Mesenchymal stem cell (in vitro differentiated cells and primary cell): ENCODE measurements around the gene REV3L.

Source experiments
- DNase-seq: peaks from one replicate; pipeline ENCODE4 v3.0.0-alpha.2; 2013
- H2AFZ ChIP-seq: one replicate; pipeline ENCODE4 v1.6.1; 2013; ENCODE audit warnings: low read depth, mild to moderate bottlenecking, control low read depth, inconsistent platforms, low read length, moderate library complexity
- H2AK5ac ChIP-seq: 2 replicates; pipeline ENCODE4 v1.6.1; 2013; ENCODE audit warnings: low read length, moderate library complexity, mild to moderate bottlenecking, inconsistent platforms; ENCODE audit not compliant: severe bottlenecking
- H2BK120ac ChIP-seq: one replicate; pipeline ENCODE4 v1.6.1; 2013; ENCODE audit warnings: low read depth, mild to moderate bottlenecking, inconsistent platforms, low read length, moderate library complexity
- H2BK12ac ChIP-seq, 2 experiments: one replicate each; pipeline ENCODE4 v1.6.1; 2013; ENCODE audit warnings: inconsistent platforms in 2 of 2, low read length in 2 of 2, mild to moderate bottlenecking in 2 of 2, moderate library complexity in 2 of 2, control low read depth in 1 of 2
- H2BK15ac ChIP-seq: one replicate; pipeline ENCODE4 v1.6.1; 2013; ENCODE audit warnings: mild to moderate bottlenecking, low read depth, inconsistent platforms; ENCODE audit not compliant: poor library complexity, severe bottlenecking
- H2BK5ac ChIP-seq: 2 replicates; pipeline ENCODE4 v1.6.1; 2013; ENCODE audit warnings: low read depth, mild to moderate bottlenecking, low read length, control low read depth, inconsistent platforms; ENCODE audit not compliant: poor library complexity, severe bottlenecking
- H3K14ac ChIP-seq, 2 experiments: one replicate each; pipeline ENCODE4 v1.6.1; 2013; ENCODE audit warnings: inconsistent platforms in 2 of 2, low read length in 2 of 2, control low read depth in 1 of 2, mild to moderate bottlenecking in 1 of 2, moderate library complexity in 1 of 2
- H3K18ac ChIP-seq, 2 experiments: one replicate each; pipeline ENCODE4 v1.6.1; 2013; ENCODE audit warnings: inconsistent platforms in 2 of 2, low read length in 2 of 2, control low read depth in 1 of 2, low read depth in 1 of 2, mild to moderate bottlenecking in 1 of 2
- H3K23ac ChIP-seq, 2 experiments: one replicate each; pipeline ENCODE4 v1.6.1; 2013; ENCODE audit warnings: inconsistent platforms in 2 of 2, low read length in 2 of 2, mild to moderate bottlenecking in 2 of 2, moderate library complexity in 2 of 2, control low read depth in 1 of 2
- H3K27ac ChIP-seq: 2 replicates; pipeline ENCODE4 v1.5.1; 2013; ENCODE audit warnings: mild to moderate bottlenecking, moderate library complexity, low read length, control low read depth, inconsistent platforms; ENCODE audit not compliant: poor library complexity, severe bottlenecking
- H3K27me3 ChIP-seq, 2 experiments: 2 replicates each; pipeline versions ENCODE4 v1.6.1 to v1.7.0; 2013; ENCODE audit warnings: low read length in 2 of 2, mild to moderate bottlenecking in 2 of 2, moderate library complexity in 2 of 2, control low read depth in 1 of 2, inconsistent platforms in 1 of 2; ENCODE audit not compliant: control insufficient read depth in 1 of 2, insufficient read depth in 1 of 2
- H3K36me3 ChIP-seq, 2 experiments: 2 replicates each; pipeline versions ENCODE4 v1.6.1 to v1.7.0; 2013; ENCODE audit warnings: low read length in 2 of 2, control low read depth in 1 of 2, inconsistent platforms in 1 of 2, low read depth in 1 of 2, mild to moderate bottlenecking in 1 of 2; ENCODE audit not compliant: insufficient read depth in 2 of 2, control insufficient read depth in 1 of 2
- H3K4ac ChIP-seq, 2 experiments: one replicate each; pipeline ENCODE4 v1.6.1; 2013; ENCODE audit warnings: inconsistent platforms in 2 of 2, low read length in 2 of 2, mild to moderate bottlenecking in 2 of 2, moderate library complexity in 2 of 2, control low read depth in 1 of 2, low read depth in 1 of 2
- H3K4me1 ChIP-seq: 2 replicates; pipeline ENCODE4 v1.6.1; 2013; ENCODE audit warnings: low read depth, low read length, control low read depth; ENCODE audit not compliant: control insufficient read depth, insufficient read depth
- H3K4me2 ChIP-seq: 2 replicates; pipeline ENCODE4 v1.6.1; 2013; ENCODE audit warnings: low read length, mild to moderate bottlenecking, inconsistent platforms; ENCODE audit not compliant: poor library complexity, severe bottlenecking
- H3K4me3 ChIP-seq, 2 experiments: 2 replicates each; pipeline versions ENCODE4 v1.5.1 to v1.7.0; 2013; ENCODE audit warnings: low read length in 2 of 2, mild to moderate bottlenecking in 2 of 2, control low read depth in 1 of 2, low read depth in 1 of 2; ENCODE audit not compliant: insufficient read depth in 1 of 2
- H3K79me1 ChIP-seq: replicated peaks from 2 replicates; pipeline ENCODE4 v1.6.1; 2013; ENCODE audit warnings: mild to moderate bottlenecking, control low read depth, low read length, inconsistent platforms; ENCODE audit not compliant: poor library complexity, severe bottlenecking
- H3K9ac ChIP-seq: 2 replicates; pipeline ENCODE4 v1.7.0; 2013; ENCODE audit warnings: mild to moderate bottlenecking, low read length, moderate library complexity
- H3K9me3 ChIP-seq: 2 replicates; pipeline ENCODE4 v1.7.0; 2013; ENCODE audit warnings: mild to moderate bottlenecking, low read length; ENCODE audit not compliant: control insufficient read depth
- H4K8ac ChIP-seq: one replicate; pipeline ENCODE4 v1.6.1; 2013; ENCODE audit warnings: inconsistent platforms, mild to moderate bottlenecking, low read length, moderate library complexity
- H4K91ac ChIP-seq: one replicate; pipeline ENCODE4 v1.6.1; 2013; ENCODE audit warnings: mild to moderate bottlenecking, low read length, inconsistent platforms
- WGBS: methylation state at CpG from one replicate; pipeline ENCODE4 v1.1.7; 2013; ENCODE audit warnings: mixed read lengths; 5-methylcytosine and 5-hydroxymethylcytosine counted together

REV3L gene

GRCh38 chr6:111276736-111277135 is 206.3 kb downstream of the REV3L start:
- Histone ChIP-seq H3K79me1 (peaks cover 28% of the 10 kb centered on the region), H3K4me2 (no peak overlapping the region), H3K23ac (no peak overlapping the region), H3K36me3 (peaks cover 27 to 72% of the 10 kb centered on the region in 2 experiments), H3K14ac (no peak overlapping the region), H4K8ac (no peak overlapping the region), H2BK12ac (no peak overlapping the region), H3K27ac (no peak overlapping the region), H3K27me3 (no peaks in the 10 kb centered on the region), H2BK120ac (no peak overlapping the region), H2BK5ac (no peak overlapping the region), H2AFZ (no peak overlapping the region), H4K91ac (no peak overlapping the region), H3K18ac (no peak overlapping the region), H3K4me1 (peaks cover 3% of the 10 kb centered on the region), H2BK15ac (no peak overlapping the region), H3K9ac (no peak overlapping the region), H3K4ac (no peak overlapping the region), H3K9me3 (peaks cover 34% of the 10 kb centered on the region), H2AK5ac (no peak overlapping the region), H3K4me3 (no peak overlapping the region)
- WGBS = 98% methylated on average over 2 of the region's 3 CpGs
- no peak for DNase-seq

GRCh38 chr6:111276335-111276734 is 206.7 kb downstream of the REV3L start:
- Histone ChIP-seq H3K27me3 (no peaks in the 10 kb centered on the region), H3K14ac (no peak overlapping the region), H4K8ac (no peak overlapping the region), H3K4ac (no peak overlapping the region), H2BK5ac (no peak overlapping the region), H3K4me2 (no peak overlapping the region), H2AFZ (no peak overlapping the region), H3K18ac (no peak overlapping the region), H3K36me3 (peaks cover 27 to 72% of the 10 kb centered on the region in 2 experiments), H2AK5ac (no peak overlapping the region), H4K91ac (no peak overlapping the region), H3K79me1 (peaks cover 28% of the 10 kb centered on the region), H2BK15ac (no peak overlapping the region), H3K9me3 (peaks cover 34% of the 10 kb centered on the region), H3K27ac (no peak overlapping the region), H3K9ac (no peak overlapping the region), H2BK120ac (no peak overlapping the region), H3K23ac (no peak overlapping the region), H3K4me3 (no peak overlapping the region), H3K4me1 (peaks cover 2% of the 10 kb centered on the region), H2BK12ac (no peak overlapping the region)
- no peak for DNase-seq
- 96% methylated on average over 1 of the region's 2 CpGs for WGBS

GRCh38 chr6:111274593-111275217 is 208.3 kb downstream of the REV3L start:
- peak overlapping the region in 1 of 2 experiments; percentile 19 for H3K4me3 ChIP-seq
- peaks cover 31% of the 10 kb centered on the region for H3K79me1 ChIP-seq
- H3K14ac ChIP-seq = no peak overlapping the region
- no peak overlapping the region for H2AK5ac ChIP-seq
- 100% methylated on average over 1 of the region's 3 CpGs for WGBS
- H2BK120ac ChIP-seq = no peak overlapping the region
- H2BK15ac ChIP-seq = no peak overlapping the region
- no peak overlapping the region for H4K91ac ChIP-seq
- H3K4ac ChIP-seq = no peak overlapping the region
- no peak overlapping the region for H3K23ac ChIP-seq
- peaks cover 32 to 68% of the 10 kb centered on the region in 2 experiments for H3K36me3 ChIP-seq
- H2AFZ ChIP-seq = no peak overlapping the region
- H4K8ac ChIP-seq = no peak overlapping the region
- peaks cover 34% of the 10 kb centered on the region for H3K9me3 ChIP-seq
- H3K27ac ChIP-seq = no peak overlapping the region
- no peak overlapping the region for H2BK12ac ChIP-seq
- H2BK5ac ChIP-seq = no peak overlapping the region
- no peak overlapping the region for H3K9ac ChIP-seq
- DNase-seq = no peak
- H3K18ac ChIP-seq = no peak overlapping the region
- H3K27me3 ChIP-seq = no peaks in the 10 kb centered on the region
- no peak overlapping the region for H3K4me2 ChIP-seq
- peaks cover 2% of the 10 kb centered on the region for H3K4me1 ChIP-seq

GRCh38 chr6:111270121-111270520 is 212.9 kb downstream of the REV3L start:
- Histone ChIP-seq H2AK5ac (no peak overlapping the region), H3K18ac (no peak overlapping the region), H2BK12ac (no peak overlapping the region), H4K8ac (no peak overlapping the region), H3K27me3 (no peaks in the 10 kb centered on the region), H3K4me3 (no peak overlapping the region), H3K27ac (no peak overlapping the region), H2BK15ac (no peak overlapping the region), H3K9ac (no peak overlapping the region), H3K23ac (no peak overlapping the region), H3K4ac (no peak overlapping the region), H3K9me3 (peaks cover 20% of the 10 kb centered on the region), H3K4me1 (no peaks in the 10 kb centered on the region), H3K14ac (no peak overlapping the region), H2AFZ (no peak overlapping the region), H2BK5ac (no peak overlapping the region), H3K36me3 (peaks cover 26 to 64% of the 10 kb centered on the region in 2 experiments), H3K79me1 (peaks cover 31% of the 10 kb centered on the region), H4K91ac (no peak overlapping the region), H3K4me2 (no peak overlapping the region), H2BK120ac (no peak overlapping the region)
- no peak for DNase-seq
- 98% methylated on average over 4 of the region's 4 CpGs for WGBS
